Measurements from ENCODE around the gene DAPK1.

DNA sequence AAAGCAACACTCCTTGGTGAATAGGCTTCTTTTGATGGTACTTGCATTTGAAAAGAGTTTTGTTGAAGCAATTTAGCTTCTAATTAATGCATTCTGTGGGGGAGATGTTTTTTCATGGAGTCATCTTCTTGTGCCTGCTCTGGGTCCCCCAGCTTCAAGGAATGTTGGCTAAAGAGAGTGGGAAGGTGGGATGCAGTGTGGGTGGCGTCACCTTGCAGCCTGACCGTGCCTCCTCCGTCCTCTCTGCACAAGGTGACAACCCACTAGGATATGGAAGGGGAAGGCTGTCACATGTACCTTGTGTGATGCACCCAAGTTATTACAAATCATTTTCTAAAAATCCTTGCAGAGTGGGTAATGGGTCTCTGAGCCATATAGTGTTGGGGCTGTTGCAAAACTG lies 70.7 kb downstream of the DAPK1 start:
- TF ChIP-seq EZH2 (IDR thresholded peaks at IDR 0.05; ENCODE audit: insufficient read depth, low read length) = no peak
- TF ChIP-seq, protein P1, sequence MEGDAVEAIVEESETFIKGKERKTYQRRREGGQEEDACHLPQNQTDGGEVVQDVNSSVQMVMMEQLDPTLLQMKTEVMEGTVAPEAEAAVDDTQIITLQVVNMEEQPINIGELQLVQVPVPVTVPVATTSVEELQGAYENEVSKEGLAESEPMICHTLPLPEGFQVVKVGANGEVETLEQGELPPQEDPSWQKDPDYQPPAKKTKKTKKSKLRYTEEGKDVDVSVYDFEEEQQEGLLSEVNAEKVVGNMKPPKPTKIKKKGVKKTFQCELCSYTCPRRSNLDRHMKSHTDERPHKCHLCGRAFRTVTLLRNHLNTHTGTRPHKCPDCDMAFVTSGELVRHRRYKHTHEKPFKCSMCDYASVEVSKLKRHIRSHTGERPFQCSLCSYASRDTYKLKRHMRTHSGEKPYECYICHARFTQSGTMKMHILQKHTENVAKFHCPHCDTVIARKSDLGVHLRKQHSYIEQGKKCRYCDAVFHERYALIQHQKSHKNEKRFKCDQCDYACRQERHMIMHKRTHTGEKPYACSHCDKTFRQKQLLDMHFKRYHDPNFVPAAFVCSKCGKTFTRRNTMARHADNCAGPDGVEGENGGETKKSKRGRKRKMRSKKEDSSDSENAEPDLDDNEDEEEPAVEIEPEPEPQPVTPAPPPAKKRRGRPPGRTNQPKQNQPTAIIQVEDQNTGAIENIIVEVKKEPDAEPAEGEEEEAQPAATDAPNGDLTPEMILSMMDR (IDR thresholded peaks at IDR 0.05; ENCODE audit: insufficient read depth, low read depth, low read length) = no peak
